HG03025 (cell line): Measurements from ENCODE around the gene KTI12.
A peak's percentile ranks its signal among the peaks of the same experiment; 100 is the strongest.
"Not testable (repeated sequence)": the region's sequence is repeated elsewhere in the genome, so short reads cannot be mapped to it uniquely, and the experiment has no call there.

Experiments
- ATAC-seq: cut with Tn5 transposase; IDR thresholded peaks from one replicate; pipeline ENCODE4 v1.9.1; 2021; ENCODE audit warnings: mild to moderate bottlenecking, moderate library complexity; ENCODE audit not compliant: unreplicated experiment, low FRiP score

Gene KTI12, protein sequence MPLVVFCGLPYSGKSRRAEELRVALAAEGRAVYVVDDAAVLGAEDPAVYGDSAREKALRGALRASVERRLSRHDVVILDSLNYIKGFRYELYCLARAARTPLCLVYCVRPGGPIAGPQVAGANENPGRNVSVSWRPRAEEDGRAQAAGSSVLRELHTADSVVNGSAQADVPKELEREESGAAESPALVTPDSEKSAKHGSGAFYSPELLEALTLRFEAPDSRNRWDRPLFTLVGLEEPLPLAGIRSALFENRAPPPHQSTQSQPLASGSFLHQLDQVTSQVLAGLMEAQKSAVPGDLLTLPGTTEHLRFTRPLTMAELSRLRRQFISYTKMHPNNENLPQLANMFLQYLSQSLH

DNA sequence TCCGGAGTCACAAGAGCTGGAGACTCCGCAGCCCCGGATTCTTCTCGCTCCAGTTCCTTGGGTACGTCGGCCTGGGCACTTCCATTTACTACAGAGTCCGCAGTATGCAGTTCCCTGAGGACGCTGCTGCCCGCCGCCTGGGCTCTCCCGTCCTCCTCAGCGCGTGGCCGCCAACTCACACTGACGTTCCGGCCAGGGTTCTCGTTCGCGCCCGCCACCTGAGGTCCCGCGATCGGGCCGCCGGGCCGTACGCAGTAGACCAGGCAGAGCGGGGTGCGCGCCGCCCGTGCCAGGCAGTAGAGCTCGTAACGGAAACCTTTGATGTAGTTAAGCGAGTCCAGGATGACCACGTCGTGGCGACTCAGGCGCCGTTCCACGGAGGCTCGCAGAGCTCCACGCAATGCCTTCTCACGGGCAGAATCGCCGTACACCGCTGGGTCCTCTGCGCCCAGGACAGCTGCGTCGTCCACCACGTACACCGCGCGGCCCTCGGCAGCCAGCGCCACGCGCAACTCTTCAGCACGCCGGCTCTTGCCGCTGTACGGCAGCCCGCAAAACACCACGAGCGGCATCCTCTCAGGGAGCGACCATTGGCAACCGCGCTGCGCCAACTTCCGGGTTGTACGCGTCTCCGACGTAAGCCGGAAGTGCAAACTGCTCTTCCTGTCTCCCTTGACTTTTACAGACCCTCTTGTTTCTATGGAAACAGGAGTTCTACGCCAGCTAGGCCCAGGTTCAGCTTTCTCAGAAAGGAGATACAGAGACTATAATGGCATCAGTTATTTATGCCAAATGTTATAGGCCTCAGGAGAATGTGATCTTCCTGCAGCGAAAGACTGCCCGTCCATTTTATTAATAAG is at the start of gene KTI12:
TSS of gene KTI12 (minus strand) at position 621 of the 860 bp plus-strand sequence. CDS start at position 572, 49 bp downstream.
- ATAC-seq = peak; percentile 72

DNA sequence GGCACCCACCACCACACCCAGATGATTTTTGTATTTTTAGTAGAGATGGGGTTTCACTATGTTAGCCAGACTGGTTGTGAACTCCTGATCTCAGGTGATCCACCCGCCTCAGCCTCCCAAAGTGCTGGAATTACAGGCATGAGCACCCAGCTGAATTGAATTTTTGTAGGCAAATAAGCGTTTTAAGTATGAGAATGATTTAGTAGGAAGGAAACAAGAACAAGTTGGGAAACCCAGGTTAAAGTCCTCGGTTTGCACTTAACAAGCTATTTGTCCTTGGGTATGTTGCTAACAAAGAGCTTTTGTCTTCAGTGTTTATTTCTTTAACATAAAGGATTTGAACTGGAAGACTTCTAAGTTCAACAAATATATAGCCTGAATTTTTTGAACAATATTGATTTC is 46.4 kb upstream of the KTI12 start:
- ATAC-seq = no peak

DNA sequence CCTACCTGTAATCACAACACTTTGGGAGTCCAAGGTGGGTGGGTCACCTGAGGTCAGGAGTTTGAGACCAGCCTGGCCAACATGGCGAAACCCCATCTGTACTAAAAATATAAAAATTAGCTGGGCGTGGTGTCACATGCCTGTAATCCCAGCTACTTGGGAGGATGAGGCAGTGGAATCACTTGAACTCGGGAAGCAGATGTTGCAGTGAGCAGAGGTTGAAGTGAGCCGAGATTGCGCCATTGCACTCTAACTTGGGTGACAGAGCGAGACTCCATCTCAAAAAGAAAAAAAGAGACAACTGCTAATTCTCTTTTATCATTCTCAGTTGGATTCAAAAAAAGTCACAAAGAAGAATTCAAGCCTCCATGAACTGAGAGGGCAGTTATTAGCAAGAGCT is 43.7 kb upstream of the KTI12 start:
- ATAC-seq = not testable (repeated sequence)

DNA sequence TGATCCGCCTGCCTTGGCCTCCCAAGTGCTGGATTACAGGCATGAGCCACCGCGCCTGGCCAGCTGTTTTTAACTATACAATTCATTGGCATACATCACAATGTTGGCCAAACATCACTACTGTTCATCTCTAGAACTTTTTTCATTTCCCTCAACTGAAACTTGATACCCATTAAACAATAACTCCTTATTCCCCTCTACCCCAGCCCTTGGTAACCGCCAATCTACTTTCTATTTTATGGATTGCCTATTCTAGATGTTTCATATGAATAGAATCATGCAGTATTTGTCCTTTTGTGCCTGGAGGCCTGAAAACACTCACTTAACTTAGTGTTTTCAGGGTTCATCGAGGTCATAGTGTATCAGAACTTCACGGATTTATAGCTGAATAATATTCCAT is 38.7 kb upstream of the KTI12 start:
- ATAC-seq = no peak

- no peak for ATAC-seq
These were observed 37.1 kb upstream of the KTI12 start for GRCh38 chr1:52070704-52071103.

DNA sequence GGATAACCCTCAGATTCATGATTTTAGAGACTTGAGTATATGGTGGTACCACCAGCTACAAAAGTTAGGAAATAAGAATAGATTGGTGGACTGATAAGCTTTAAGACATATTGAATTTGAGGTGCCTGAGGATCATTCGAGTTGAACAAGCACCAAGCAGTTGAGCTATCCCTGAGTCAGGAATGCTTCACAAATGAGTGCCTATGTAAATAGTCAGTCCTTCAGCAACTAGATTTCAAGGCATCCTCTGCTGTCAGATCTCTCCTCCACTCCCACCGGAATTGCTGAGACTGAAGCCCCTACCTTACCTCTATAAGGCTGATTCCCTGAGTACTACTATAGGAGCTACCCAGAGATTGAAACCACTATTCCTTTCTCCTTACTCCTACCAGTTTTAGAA is 29.6 kb upstream of the KTI12 start:
- ATAC-seq = no peak

- no peak for ATAC-seq
These were observed 27.2 kb upstream of the KTI12 start for GRCh38 chr1:52060822-52061221.

DNA sequence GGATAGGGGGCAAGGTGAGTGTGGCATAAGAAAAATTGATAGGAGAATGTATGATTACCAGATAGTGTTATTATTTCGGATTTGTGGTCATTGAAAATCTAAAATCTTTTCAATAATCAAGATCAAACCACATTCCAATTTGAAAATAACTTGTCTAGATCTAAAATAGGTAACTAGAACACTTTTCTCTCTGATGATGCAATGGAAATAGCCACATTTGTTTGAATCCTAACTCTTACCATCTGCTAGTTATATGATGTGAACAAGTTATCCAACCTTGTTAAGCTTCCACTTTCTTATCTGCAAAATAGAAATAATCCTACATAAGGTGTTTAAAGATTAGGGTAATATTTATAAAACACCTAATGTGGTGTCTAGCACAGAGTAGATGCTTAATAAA is 26.3 kb upstream of the KTI12 start:
- ATAC-seq = no peak

DNA sequence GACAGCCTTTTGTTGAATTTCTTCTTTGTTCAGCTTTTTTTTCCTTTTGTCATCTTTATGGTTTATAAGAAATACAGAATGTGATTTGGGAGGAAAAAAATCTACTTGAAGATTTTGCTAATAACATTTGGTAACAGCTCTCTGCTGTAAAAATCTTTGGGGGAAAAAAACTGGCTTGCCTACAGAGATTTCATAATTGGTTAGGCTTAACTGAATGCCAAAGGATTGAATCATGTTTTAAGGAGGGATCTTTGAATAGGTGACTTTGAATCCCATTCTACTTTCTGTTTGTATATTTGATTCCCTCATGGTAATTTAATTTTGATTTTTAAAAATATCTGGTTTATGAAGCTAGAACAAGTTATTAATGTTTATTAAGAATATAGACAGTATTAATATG is 25.7 kb upstream of the KTI12 start:
- no peak for ATAC-seq

- no peak for ATAC-seq
These were observed 24.3 kb upstream of the KTI12 start for GRCh38 chr1:52057876-52058415.

- ATAC-seq = no peak
These were observed 23.6 kb upstream of the KTI12 start for GRCh38 chr1:52057255-52057654.

DNA sequence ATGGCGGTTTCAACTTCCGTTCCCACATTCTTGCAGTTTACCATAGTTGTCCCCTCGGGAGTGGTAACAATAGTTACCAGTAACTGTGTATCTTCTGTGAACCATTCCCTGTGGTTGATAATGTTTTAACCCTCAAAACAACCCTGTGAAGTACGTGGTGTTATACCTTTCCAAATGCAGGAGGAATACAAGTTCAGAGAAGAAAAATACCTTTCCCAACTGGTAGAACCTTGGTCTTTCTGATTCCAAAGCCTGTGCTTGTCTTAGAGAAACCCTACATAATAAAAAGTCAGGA is 23.3 kb upstream of the KTI12 start:
- peak; percentile 16 for ATAC-seq

- peak; percentile 83 for ATAC-seq
These were observed 22.7 kb upstream of the KTI12 start, which contains the start of gene BTF3L4 for GRCh38 chr1:52056163-52056936. TSS of gene BTF3L4 (plus strand) at chr1:52056295. CDS start at chr1:52059848, 3,553 bp downstream.

DNA sequence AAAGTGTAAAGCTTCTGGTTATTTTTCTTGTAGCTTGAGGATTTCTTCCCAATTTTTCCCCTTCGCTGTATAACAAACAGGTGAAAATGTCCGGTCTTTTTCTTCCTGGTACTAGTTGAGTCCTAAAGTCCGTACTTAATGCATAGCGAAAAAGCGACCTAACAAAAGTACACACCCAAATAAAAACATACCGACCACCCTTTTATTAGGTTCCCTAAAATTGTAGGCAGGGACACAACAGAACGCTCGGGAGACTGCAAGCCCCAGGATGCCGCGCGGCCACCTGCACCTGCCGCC is 22.2 kb upstream of the KTI12 start:
- no peak for ATAC-seq

GRCh38 chr1:52055066-52055865 is 21.7 kb upstream of the KTI12 start, which contains the start of gene TXNDC12:
TSS of gene TXNDC12 (minus strand) at chr1:52055191. CDS start at chr1:52055096, 95 bp downstream.
- no peak for ATAC-seq

GRCh38 chr1:52054496-52055065 is 21.0 kb upstream of the KTI12 start:
- no peak for ATAC-seq

DNA sequence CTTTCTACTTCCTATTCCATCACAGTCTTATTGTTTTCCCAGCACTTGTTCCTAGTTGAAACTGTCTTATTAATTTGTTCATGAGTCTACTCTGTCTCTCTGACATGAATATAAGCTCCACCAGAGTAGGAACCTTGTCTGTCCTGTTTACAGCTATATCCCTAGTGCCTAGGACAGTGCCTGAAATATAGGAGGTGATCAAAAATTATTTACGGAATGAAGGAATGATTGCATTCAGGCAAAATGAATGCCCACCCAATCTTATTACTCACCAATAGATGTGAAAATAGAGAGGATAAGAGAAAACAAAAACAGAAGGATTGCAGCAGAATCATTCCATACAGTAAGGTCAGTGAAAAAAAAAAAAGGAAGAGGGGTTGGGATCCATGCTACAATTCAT is 20.3 kb upstream of the KTI12 start:
- ATAC-seq = no peak

GRCh38 chr1:52049337-52049736 is 15.7 kb upstream of the KTI12 start:
- ATAC-seq = not testable (repeated sequence)

GRCh38 chr1:52045666-52046195 is 12.1 kb upstream of the KTI12 start:
- ATAC-seq = not testable (repeated sequence)
